NCI-H2227 (cell line): ENCODE measurements around the gene BCS1L.

Experiments used
- DNase-seq: peaks from one replicate; lab custom pipeline; 2025; ENCODE audit not compliant: unreplicated experiment; lab: John Stamatoyannopoulos, UW

Gene BCS1L

GRCh38 chr2:218659258-218659987 is at the start of gene BCS1L, which contains the start of gene ZNF142:
Gene BCS1L, plus strand, starts transcription at chr2:218659683. Its CDS starts 1,305 bp downstream, at chr2:218660988.
Gene ZNF142, minus strand, starts transcription at chr2:218659623. Its CDS starts 3,194 bp downstream, at chr2:218656429.
- peak; percentile 97 for DNase-seq

- no peak for DNase-seq
Measured at GRCh38 chr2:218615868-218616315, 43.6 kb upstream of the BCS1L start.

GRCh38 chr2:218618102-218618860 is 41.2 kb upstream of the BCS1L start:
- DNase-seq = no peak

- no peak for DNase-seq
Measured at GRCh38 chr2:218621007-218621406, 38.5 kb upstream of the BCS1L start.

- no peak for DNase-seq
Measured at GRCh38 chr2:218622606-218623365, 36.7 kb upstream of the BCS1L start.

- DNase-seq = no peak
Measured at GRCh38 chr2:218623366-218623705, 36.1 kb upstream of the BCS1L start.

- no peak for DNase-seq
Measured at GRCh38 chr2:218626369-218626768, 33.1 kb upstream of the BCS1L start.

- DNase-seq = no peak
Measured at GRCh38 chr2:218627939-218628338, 31.5 kb upstream of the BCS1L start.

GRCh38 chr2:218631837-218632236 is 27.6 kb upstream of the BCS1L start:
- no peak for DNase-seq

- DNase-seq = no peak
Measured at GRCh38 chr2:218635719-218636118, 23.8 kb upstream of the BCS1L start.

GRCh38 chr2:218638372-218638771 is 21.1 kb upstream of the BCS1L start:
- no peak for DNase-seq

- no peak for DNase-seq
Measured at GRCh38 chr2:218642121-218642656, 17.3 kb upstream of the BCS1L start.

GRCh38 chr2:218642786-218643185 is 16.7 kb upstream of the BCS1L start:
- no peak for DNase-seq

GRCh38 chr2:218643751-218644310 is 15.7 kb upstream of the BCS1L start:
- DNase-seq = no peak

- no peak for DNase-seq
Measured at GRCh38 chr2:218644721-218645120, 14.8 kb upstream of the BCS1L start.

- no peak for DNase-seq
Measured at GRCh38 chr2:218645126-218645525, 14.4 kb upstream of the BCS1L start.

GRCh38 chr2:218648088-218648786 is 11.2 kb upstream of the BCS1L start:
- peak; percentile 64 for DNase-seq

GRCh38 chr2:218648787-218649100 is 10.7 kb upstream of the BCS1L start:
- DNase-seq = no peak

GRCh38 chr2:218655751-218656150 is 3.7 kb upstream of the BCS1L start:
- DNase-seq = no peak

- DNase-seq = peak; percentile 69
Measured at GRCh38 chr2:218658671-218659257, 719 bp upstream of the BCS1L start.
